PC-9 (cell line): ENCODE results near the gene RFX2. TPM values are rescaled to one million over a fixed set of nuclear protein-coding genes. Genes with fewer than 3 reads are reported as not detected.
A peak's percentile ranks its signal among the peaks of the same experiment; 100 is the strongest.
"Not testable (repeated sequence)": the region's sequence is repeated elsewhere in the genome, so short reads cannot be mapped to it uniquely, and the experiment has no call there.

Experiments
- BruUV-seq: library from RNA; stranded (reverse); fragments of 400-500 nt; replicated peaks from 2 replicates; lab custom pipeline; 2021; lab: Mats Ljungman, UMichigan
- CTCF ChIA-PET: fragments of 300-600 bp; sonication (Branson Sonifier 250); formaldehyde crosslinking; loops from one replicate; lab custom pipeline; 2022; ENCODE audit warnings: antibody characterized with exemption; lab: Charles Lee
- POLR2A ChIA-PET: fragments of 300-600 bp; sonication (Branson Sonifier 250); formaldehyde crosslinking; loops from one replicate; lab custom pipeline; 2022; ENCODE audit warnings: antibody characterized with exemption; ENCODE audit not compliant: unreplicated experiment; lab: Charles Lee
- DNase-seq, 2 experiments: peaks; one replicate each; pipeline versions ENCODE4 v3.0.0 to v3.0.0-alpha.2; 2015 to 2022; ENCODE audit warnings: mixed read lengths in 1 of 2
- H2AFZ ChIP-seq: fragments of 200-600 bp; sonication (generic); 2 replicates; pipeline ENCODE4 v1.8.1; 2017; ENCODE audit warnings: antibody characterized with exemption
- H3F3A ChIP-seq: fragments of 200-600 bp; sonication (generic); 2 replicates; pipeline ENCODE4 v1.8.1; 2017; ENCODE audit warnings: antibody characterized with exemption, mild to moderate bottlenecking, low read depth; ENCODE audit not compliant: insufficient read depth
- H3K27ac ChIP-seq: fragments of 200-600 bp; sonication (generic); 2 replicates; pipeline ENCODE4 v1.6.1; 2016; ENCODE audit warnings: mixed run types
- H3K27me3 ChIP-seq: fragments of 200-600 bp; sonication (generic); 2 replicates; pipeline ENCODE4 v1.6.1; 2016; ENCODE audit warnings: low read depth, mixed run types; ENCODE audit not compliant: insufficient read depth
- H3K36me3 ChIP-seq: fragments of 200-600 bp; sonication (generic); 2 replicates; pipeline ENCODE4 v1.6.1; 2016; ENCODE audit warnings: low read depth, mixed run types
- H3K4me1 ChIP-seq: fragments of 200-600 bp; sonication (generic); replicated peaks from 2 replicates; pipeline ENCODE4 v1.6.1; 2016; ENCODE audit warnings: mixed run types; ENCODE audit not compliant: insufficient read depth
- H3K4me2 ChIP-seq: fragments of 200-600 bp; sonication (generic); 2 replicates; pipeline ENCODE4 v1.6.1; 2017; ENCODE audit warnings: mixed run types
- H3K4me3 ChIP-seq: fragments of 200-600 bp; sonication (generic); 2 replicates; pipeline ENCODE4 v1.6.1; 2016; ENCODE audit warnings: mixed run types
- H3K79me2 ChIP-seq: fragments of 200-600 bp; sonication (generic); 2 replicates; pipeline ENCODE4 v1.6.1; 2017; ENCODE audit warnings: low read depth, mixed run types
- H3K9me2 ChIP-seq: fragments of 200-600 bp; sonication (generic); 2 replicates; pipeline ENCODE4 v1.8.1; 2017; ENCODE audit warnings: mild to moderate bottlenecking; ENCODE audit not compliant: insufficient read depth
- H3K9me3 ChIP-seq: fragments of 200-600 bp; sonication (generic); 2 replicates; pipeline ENCODE4 v1.8.1; 2016; ENCODE audit warnings: low read depth; ENCODE audit not compliant: insufficient read depth
- H4K20me1 ChIP-seq: fragments of 200-600 bp; sonication (generic); 2 replicates; pipeline ENCODE4 v1.8.1; 2017; ENCODE audit not compliant: insufficient read depth
- CTCF ChIP-seq: fragments of 200-600 bp; sonication (generic); conservative IDR thresholded peaks from 2 replicates; pipeline ENCODE4 v1.6.1; 2017; ENCODE audit warnings: mixed run types, antibody characterized with exemption, mild to moderate bottlenecking, moderate library complexity
- EZH2 ChIP-seq: fragments of 200-600 bp; sonication (generic); IDR thresholded peaks from 2 replicates; pipeline ENCODE4 v1.8.0; 2017; ENCODE audit warnings: antibody characterized with exemption, low read depth
- intact Hi-C: fragments of 100-400 bp; cut with micrococcal nuclease; formaldehyde crosslinking; loops from one replicate; pipeline ENCODE4 v1.10.0; 2022; ENCODE audit not compliant: unreplicated experiment
- total RNA-seq: library from RNA; stranded (reverse); gene quantifications from 2 replicates; pipeline ENCODE4 v1.2.3, GENCODE V29; 2021

RFX2 gene
- total RNA-seq, 1 experiment from 2014 or later: 11.6 TPM

- Histone ChIP-seq H3K9me2 (no peaks in the 10 kb centered on the region), H3K4me2 (peak overlapping the region; percentile 78), H3K4me1 (0 out of 2 replicates have a peak, but pooled peaks cover 5% of the 10 kb centered on the region), H2AFZ (no peak overlapping the region), H3K79me2 (no peaks in the 10 kb centered on the region; the same call in 1 of the 2 replicates), H3K27me3 (no peaks in the 10 kb centered on the region), H4K20me1 (no peaks in the 10 kb centered on the region), H3K36me3 (no peaks in the 10 kb centered on the region), H3F3A (no peaks in the 10 kb centered on the region), H3K27ac (no peak overlapping the region), H3K9me3 (no peaks in the 10 kb centered on the region), H3K4me3 (peak overlapping the region; percentile 60; the same call in 1 of the 2 replicates)
- ChIA-PET CTCF (no interaction called here), POLR2A (interaction anchor here (0.5 to 0.6 kb wide), 3 partner anchors 17 to 52 kb away, joined by 3 read pairs; no protein-coding TSS in a partner anchor)
- no peak for DNase-seq
- intact Hi-C loops: no loop called here
- TF ChIP-seq EZH2 (no peak), CTCF (no peak)
- BruUV-seq: TSS peak; percentile 23
These were observed 1.3 kb downstream of the RFX2 start for GRCh38 chr19:6108721-6109633.

GRCh38 chr19:6106643-6107294 is 3.5 kb downstream of the RFX2 start:
- BruUV-seq, H2AFZ ChIP-seq, H3K79me2 ChIP-seq, H3F3A ChIP-seq, H3K36me3 ChIP-seq, H3K9me3 ChIP-seq, H4K20me1 ChIP-seq, H3K27me3 ChIP-seq, POLR2A ChIA-PET, H3K9me2 ChIP-seq, intact Hi-C loops, CTCF ChIA-PET, H3K27ac ChIP-seq, DNase-seq, H3K4me2 ChIP-seq, H3K4me3 ChIP-seq, H3K4me1 ChIP-seq: not testable (repeated sequence)

- Histone ChIP-seq H4K20me1 (no peaks in the 10 kb centered on the region), H3K9me2 (no peaks in the 10 kb centered on the region), H3K4me3 (no peak overlapping the region), H3K9me3 (no peaks in the 10 kb centered on the region), H3F3A (no peaks in the 10 kb centered on the region), H3K4me1 (0 out of 2 replicates have a peak, but pooled peaks cover 5% of the 10 kb centered on the region), H3K27me3 (no peaks in the 10 kb centered on the region), H3K79me2 (no peaks in the 10 kb centered on the region; the same call in 1 of the 2 replicates), H3K4me2 (no peak overlapping the region), H3K36me3 (no peaks in the 10 kb centered on the region), H2AFZ (no peak overlapping the region), H3K27ac (no peak overlapping the region)
- DNase-seq: no peak
- CTCF ChIA-PET: interaction anchor here (0.6 kb wide), 2 partner anchors 13 to 367 kb away, joined by 5 to 6 read pairs; no protein-coding TSS in a partner anchor
- BruUV-seq: no TSS peak
- TF ChIP-seq EZH2: no peak
- no peak for TF ChIP-seq CTCF
- POLR2A ChIA-PET: no interaction called here
- intact Hi-C loops: no loop called here
These were observed 4.9 kb downstream of the RFX2 start for GRCh38 chr19:6105444-6105843.
